K562 (cell line): ENCODE data around the gene ZNF213. TPM values are rescaled to one million over a fixed set of nuclear protein-coding genes. Genes with fewer than 3 reads are reported as not detected.

Experiments used
- ARID1B ChIP-seq: fragments of 450-650 bp; IDR thresholded peaks from 2 replicates; pipeline ENCODE4 v1.6.1; 2016; ENCODE audit warnings: antibody characterized with exemption, mild to moderate bottlenecking, inconsistent platforms
- BRD9 ChIP-seq: fragments of 450-650 bp; IDR thresholded peaks from 2 replicates; pipeline ENCODE4 v1.6.1; 2018; ENCODE audit warnings: low read depth; ENCODE audit not compliant: partially characterized antibody
- CREM ChIP-seq: IDR thresholded peaks from 2 replicates; pipeline ENCODE4 v1.6.1; 2014; ENCODE audit warnings: antibody characterized with exemption, low read depth
- ELF1 ChIP-seq: fragments of 200-800 bp; sonication (Bioruptor generic); IDR thresholded peaks from 2 replicates; pipeline ENCODE4 v1.6.1; 2016; ENCODE audit warnings: missing genetic modification characterization, missing compliant biosample characterization
- EWSR1 ChIP-seq: fragments of 450-650 bp; IDR thresholded peaks from 2 replicates; pipeline ENCODE4 v1.6.1; 2018; ENCODE audit warnings: borderline replicate concordance, mild to moderate bottlenecking, low read depth, moderate library complexity; ENCODE audit not compliant: partially characterized antibody
- ILF3 ChIP-seq: fragments of 450-650 bp; IDR thresholded peaks from 2 replicates; pipeline ENCODE4 v1.6.1; 2018; ENCODE audit warnings: antibody characterized with exemption, mild to moderate bottlenecking, moderate library complexity, borderline replicate concordance
- IRF2 ChIP-seq: sonication (generic); formaldehyde crosslinking; IDR thresholded peaks from 2 replicates; pipeline ENCODE4 v1.8.1; 2022; ENCODE audit warnings: mild to moderate bottlenecking, missing genetic modification reagents
- KDM5B ChIP-seq: fragments of 200-600 bp; sonication (generic); IDR thresholded peaks from 2 replicates; pipeline ENCODE4 v1.6.1; 2012; ENCODE audit warnings: low read depth, mild to moderate bottlenecking, moderate library complexity, low read length, control low read depth, inconsistent platforms; ENCODE audit not compliant: insufficient replicate concordance
- KLF1 ChIP-seq: fragments of 450-650 bp; IDR thresholded peaks from 2 replicates; pipeline ENCODE4 v1.6.1; 2016; ENCODE audit warnings: missing genetic modification characterization, missing compliant biosample characterization
- MAFK ChIP-seq: IDR thresholded peaks from 2 replicates; pipeline ENCODE4 v1.6.1; 2011; ENCODE audit warnings: low read length, improper control_type of control experiment
- MYNN ChIP-seq, 2 experiments: sonication (generic); formaldehyde crosslinking in 1 of 2; IDR thresholded peaks; 2 replicates each; pipeline versions ENCODE4 v1.5.0 to v1.6.1; 2016 to 2020; ENCODE audit warnings: antibody characterized with exemption in 1 of 2, missing genetic modification reagents in 1 of 2
- NR1H2 ChIP-seq: sonication (generic); formaldehyde crosslinking; IDR thresholded peaks from 2 replicates; pipeline ENCODE4 v1.4.0; 2020; ENCODE audit warnings: mild to moderate bottlenecking, missing genetic modification reagents
- NR3C1 ChIP-seq: sonication (generic); formaldehyde crosslinking; IDR thresholded peaks from 2 replicates; pipeline ENCODE4 v1.8.1; 2022; ENCODE audit warnings: missing genetic modification reagents
- POLR2G ChIP-seq: fragments of 200-400 bp; formaldehyde crosslinking; IDR thresholded peaks from 2 replicates; pipeline ENCODE4 v1.6.1; 2017; ENCODE audit warnings: low read depth, mild to moderate bottlenecking, antibody characterized with exemption, low read length, moderate library complexity
- SIN3A ChIP-seq, 2 experiments: fragments of 150-350 bp in 1 of 2; IDR thresholded peaks; 2 replicates each; pipeline ENCODE4 v1.6.1; 2011 to 2016; ENCODE audit warnings: borderline replicate concordance in 2 of 2, low read depth in 2 of 2, low read length in 2 of 2, mild to moderate bottlenecking in 2 of 2, moderate library complexity in 2 of 2; ENCODE audit not compliant: control insufficient read depth in 1 of 2
- SPI1 ChIP-seq: IDR thresholded peaks from 2 replicates; pipeline ENCODE4 v1.6.1; 2011; ENCODE audit warnings: low read depth, low read length, control low read depth, borderline replicate concordance
- TAF15 ChIP-seq: fragments of 200-400 bp; formaldehyde crosslinking; IDR thresholded peaks from 2 replicates; pipeline ENCODE4 v1.6.1; 2017; ENCODE audit warnings: mild to moderate bottlenecking, low read depth, low read length, moderate library complexity
- U2AF2 ChIP-seq: fragments of 200-400 bp; formaldehyde crosslinking; optimal IDR thresholded peaks from 2 replicates; pipeline ENCODE3; 2017; ENCODE audit warnings: low read depth, mild to moderate bottlenecking, low read length
- ZC3H4 ChIP-seq: sonication (generic); formaldehyde crosslinking; IDR thresholded peaks from 2 replicates; pipeline ENCODE4 v1.9.0; 2021; ENCODE audit warnings: missing genetic modification reagents, borderline replicate concordance
- ZNF134 ChIP-seq: fragments of 250-450 bp; sonication (Bioruptor Pico); conservative IDR thresholded peaks from 2 replicates; pipeline ENCODE4 v1.4.0; 2020
- polyA plus RNA-seq, 8 experiments: library from polyadenylated mRNA; depleted of rRNA in 4 of 8; stranded (reverse) in 5 of 8; unstranded in 3 of 8; fragments of >200 nt; fragmentation: Nextera tagmentation in 2 of 8; fragmentation: Illumina TruSeq in 1 of 8; extraction: Ambion mirVana in 2 of 8; extraction: Trizol in 1 of 8; gene quantifications; 2 replicates each; pipeline versions ENCODE4 v1.2.1 to v1.2.3, GENCODE V29; 2011 to 2014; ENCODE audit warnings: inconsistent platforms in 1 of 8, missing spikeins in 1 of 8
- total RNA-seq, 7 experiments: library from RNA; depleted of rRNA in 6 of 7; stranded (reverse); fragments of >200 nt in 6 of 7; fragmentation: Illumina TruSeq in 2 of 7; extraction: Trizol in 2 of 7; gene quantifications; 2 replicates each; pipeline versions ENCODE4 v1.2.1 to v1.2.3, GENCODE V29; 2011 to 2021; ENCODE audit warnings: low replicate concordance in 1 of 7
- TF ChIP-seq, protein P1 (sequence below): sonication (generic); formaldehyde crosslinking; IDR thresholded peaks from 2 replicates; pipeline ENCODE4 v1.8.1; 2022; ENCODE audit warnings: missing genetic modification reagents
- TF ChIP-seq, protein P2 (sequence below): IDR thresholded peaks from 2 replicates; pipeline ENCODE4 v1.6.1; 2012; ENCODE audit warnings: low read depth, low read length, improper control_type of control experiment, borderline replicate concordance
- TF ChIP-seq, protein P3 (sequence below): IDR thresholded peaks from 2 replicates; pipeline ENCODE4 v1.6.1; 2011; ENCODE audit not compliant: insufficient read length; ENCODE audit errors: extremely low read depth
- TF ChIP-seq, protein P4 (sequence below): fragments of 450-650 bp; formaldehyde crosslinking; IDR thresholded peaks from 2 replicates; pipeline ENCODE4 v1.4.0; 2020; ENCODE audit warnings: mild to moderate bottlenecking, moderate library complexity

The ZNF213 gene
- total and polyA plus RNA-seq, 9 of the 15 experiments (the other 6 are each of a cell fraction or from before 2014, with no cell fraction given), result 0.49 to 10.0 (median 1.8) TPM

DNA sequence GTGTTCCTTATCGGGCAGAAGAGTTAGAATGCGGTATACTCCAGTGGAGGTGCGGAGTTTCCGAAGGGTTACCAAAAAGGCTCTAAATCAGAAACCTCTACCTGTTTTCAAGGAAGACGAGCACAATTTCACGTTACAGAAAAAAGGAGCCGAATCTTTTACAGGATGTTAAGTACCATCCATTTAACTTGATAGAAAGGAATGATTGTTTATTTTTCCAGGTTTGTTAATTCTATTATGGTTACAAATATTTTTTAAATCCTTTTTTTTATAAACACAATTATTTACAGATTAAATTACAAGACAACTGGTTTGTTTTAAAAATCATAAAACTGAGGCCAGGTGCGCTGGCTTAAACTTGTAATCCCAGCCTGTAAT lies 18.2 kb downstream of the ZNF213 start (continued):
- TF ChIP-seq, protein P1, sequence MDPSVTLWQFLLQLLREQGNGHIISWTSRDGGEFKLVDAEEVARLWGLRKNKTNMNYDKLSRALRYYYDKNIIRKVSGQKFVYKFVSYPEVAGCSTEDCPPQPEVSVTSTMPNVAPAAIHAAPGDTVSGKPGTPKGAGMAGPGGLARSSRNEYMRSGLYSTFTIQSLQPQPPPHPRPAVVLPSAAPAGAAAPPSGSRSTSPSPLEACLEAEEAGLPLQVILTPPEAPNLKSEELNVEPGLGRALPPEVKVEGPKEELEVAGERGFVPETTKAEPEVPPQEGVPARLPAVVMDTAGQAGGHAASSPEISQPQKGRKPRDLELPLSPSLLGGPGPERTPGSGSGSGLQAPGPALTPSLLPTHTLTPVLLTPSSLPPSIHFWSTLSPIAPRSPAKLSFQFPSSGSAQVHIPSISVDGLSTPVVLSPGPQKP (CRISPR knock-in tag), result no peak
- TF ChIP-seq CREM, result no peak
- TF ChIP-seq ILF3, result 0 out of 2 replicates have a peak, but pooled peaks have one; percentile 51
- TF ChIP-seq BRD9, result no peak
- TF ChIP-seq KDM5B, result no peak
- no peak for TF ChIP-seq ARID1B
- TF ChIP-seq IRF2 (CRISPR knock-in tag), result no peak
- TF ChIP-seq, protein P2, sequence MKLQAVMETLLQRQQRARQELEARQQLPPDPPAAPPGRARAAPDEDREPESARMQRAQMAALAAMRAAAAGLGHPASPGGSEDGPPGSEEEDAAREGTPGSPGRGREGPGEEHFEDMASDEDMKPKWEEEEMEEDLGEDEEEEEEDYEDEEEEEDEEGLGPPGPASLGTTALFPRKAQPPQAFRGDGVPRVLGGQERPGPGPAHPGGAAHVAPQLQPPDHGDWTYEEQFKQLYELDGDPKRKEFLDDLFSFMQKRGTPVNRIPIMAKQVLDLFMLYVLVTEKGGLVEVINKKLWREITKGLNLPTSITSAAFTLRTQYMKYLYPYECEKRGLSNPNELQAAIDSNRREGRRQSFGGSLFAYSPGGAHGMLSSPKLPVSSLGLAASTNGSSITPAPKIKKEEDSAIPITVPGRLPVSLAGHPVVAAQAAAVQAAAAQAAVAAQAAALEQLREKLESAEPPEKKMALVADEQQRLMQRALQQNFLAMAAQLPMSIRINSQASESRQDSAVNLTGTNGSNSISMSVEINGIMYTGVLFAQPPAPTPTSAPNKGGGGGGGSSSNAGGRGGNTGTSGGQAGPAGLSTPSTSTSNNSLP, result no peak
- TF ChIP-seq ELF1 (tag), result 0 out of 2 replicates have a peak, but pooled peaks have one; percentile 6
- no peak for TF ChIP-seq ZC3H4 (CRISPR knock-in tag)
- TF ChIP-seq TAF15, result no peak
- TF ChIP-seq EWSR1, result no peak
- TF ChIP-seq MYNN (IDR thresholded peaks at IDR 0.05), result 0 out of 2 replicates have a peak, but pooled peaks have one; percentile 71
- TF ChIP-seq MYNN (CRISPR knock-in tag; IDR thresholded peaks at IDR 0.05), result no peak
- TF ChIP-seq, protein P3, sequence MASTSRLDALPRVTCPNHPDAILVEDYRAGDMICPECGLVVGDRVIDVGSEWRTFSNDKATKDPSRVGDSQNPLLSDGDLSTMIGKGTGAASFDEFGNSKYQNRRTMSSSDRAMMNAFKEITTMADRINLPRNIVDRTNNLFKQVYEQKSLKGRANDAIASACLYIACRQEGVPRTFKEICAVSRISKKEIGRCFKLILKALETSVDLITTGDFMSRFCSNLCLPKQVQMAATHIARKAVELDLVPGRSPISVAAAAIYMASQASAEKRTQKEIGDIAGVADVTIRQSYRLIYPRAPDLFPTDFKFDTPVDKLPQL, result no peak
- TF ChIP-seq, protein P4, sequence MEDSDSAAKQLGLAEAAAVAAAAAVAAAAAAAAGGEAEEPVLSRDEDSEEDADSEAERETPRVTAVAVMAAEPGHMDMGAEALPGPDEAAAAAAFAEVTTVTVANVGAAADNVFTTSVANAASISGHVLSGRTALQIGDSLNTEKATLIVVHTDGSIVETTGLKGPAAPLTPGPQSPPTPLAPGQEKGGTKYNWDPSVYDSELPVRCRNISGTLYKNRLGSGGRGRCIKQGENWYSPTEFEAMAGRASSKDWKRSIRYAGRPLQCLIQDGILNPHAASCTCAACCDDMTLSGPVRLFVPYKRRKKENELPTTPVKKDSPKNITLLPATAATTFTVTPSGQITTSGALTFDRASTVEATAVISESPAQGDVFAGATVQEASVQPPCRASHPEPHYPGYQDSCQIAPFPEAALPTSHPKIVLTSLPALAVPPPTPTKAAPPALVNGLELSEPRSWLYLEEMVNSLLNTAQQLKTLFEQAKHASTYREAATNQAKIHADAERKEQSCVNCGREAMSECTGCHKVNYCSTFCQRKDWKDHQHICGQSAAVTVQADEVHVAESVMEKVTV (CRISPR knock-in tag), result no peak
- no peak for TF ChIP-seq KLF1 (tag)
- no peak for TF ChIP-seq ZNF134 (CRISPR knock-in tag)
- TF ChIP-seq SIN3A (IDR thresholded peaks at IDR 0.05; ENCODE audit: borderline replicate concordance in 2 of 2, control insufficient read depth in 1 of 2, low read depth in 2 of 2, low read length in 2 of 2), result no peak
- no peak for TF ChIP-seq MAFK
- TF ChIP-seq U2AF2, result no peak
- no peak for TF ChIP-seq NR1H2 (CRISPR knock-in tag)
- TF ChIP-seq SPI1, result no peak
- TF ChIP-seq POLR2G, result no peak
- no peak for TF ChIP-seq NR3C1 (CRISPR knock-in tag)
